GM10248 (cell line): Measurements from ENCODE around the gene CRBN.

ENCODE experiments used
- CTCF ChIA-PET: fragments of 300-600 bp; sonication (Branson Sonifier 250); formaldehyde crosslinking; extraction: SDS; loops from one replicate; lab custom pipeline; 2021; ENCODE audit warnings: antibody characterized with exemption; lab: Yijun Ruan, JAX
- POLR2A ChIA-PET: fragments of 350-650 bp; sonication (Branson Sonifier 250); formaldehyde crosslinking; extraction: SDS; loops from one replicate; lab custom pipeline; 2020; ENCODE audit warnings: antibody characterized with exemption; lab: Yijun Ruan, JAX
- DNase-seq: peaks from one replicate; pipeline ENCODE4 v3.0.0; 2012; ENCODE audit errors: extremely low spot score
- CTCF ChIP-seq: IDR thresholded peaks from 2 replicates; pipeline ENCODE4 v1.5.1; 2012; ENCODE audit warnings: mild to moderate bottlenecking, low read depth; ENCODE audit errors: extremely low read depth, missing control alignments, control extremely low read depth

The CRBN gene

GRCh38 chr3:3126477-3127431, 52.7 kb downstream of the CRBN start, which contains the start of gene TRNT1:
TSS of gene TRNT1 (plus strand) at chr3:3126940. CDS start at chr3:3129041, 2,101 bp downstream.
- CTCF ChIA-PET, result no interaction called here
- POLR2A ChIA-PET, result no interaction called here
- peak; percentile 97 for DNase-seq
- no peak for TF ChIP-seq CTCF

- no peak for DNase-seq
- POLR2A ChIA-PET, result no interaction called here
- TF ChIP-seq CTCF, result no peak
- CTCF ChIA-PET, result interaction anchor here (1.0 kb wide), 1 partner anchor 8 kb away, joined by 3 read pairs; no protein-coding TSS in a partner anchor
Observed at GRCh38 chr3:3125977-3126376, 53.5 kb downstream of the CRBN start.

- ChIA-PET POLR2A (no interaction called here), CTCF (no interaction called here)
Observed at GRCh38 chr3:3119393-3119851, 60.1 kb downstream of the CRBN start.

GRCh38 chr3:3117651-3118050, 61.8 kb downstream of the CRBN start:
- no peak for TF ChIP-seq CTCF
- DNase-seq, result no peak
- ChIA-PET CTCF (interaction anchor here (1.9 kb wide), 1 partner anchor 17 kb away, joined by 5 read pairs; no protein-coding TSS in a partner anchor), POLR2A (no interaction called here)

More at GRCh38 chr3:3119393-3119851, 60.1 kb downstream of the CRBN start:
- DNase-seq, result no peak
- no peak for TF ChIP-seq CTCF

GRCh38 chr3:3113042-3113709, 66.3 kb downstream of the CRBN start:
- TF ChIP-seq CTCF, result no peak
- ChIA-PET POLR2A (no interaction called here), CTCF (no interaction called here)
- no peak for DNase-seq

GRCh38 chr3:3110749-3111361, 68.6 kb downstream of the CRBN start:
- CTCF ChIA-PET, result no interaction called here
- POLR2A ChIA-PET, result no interaction called here
- TF ChIP-seq CTCF, result no peak
- DNase-seq, result no peak
